SK-N-MC (cell line): Measurements from ENCODE around the gene NSUN7.

Source experiments
- DNase-seq: peaks from one replicate; pipeline ENCODE4 v3.0.0-alpha.2; 2011; ENCODE audit warnings: low read depth, low spot score
- H3K27ac ChIP-seq: fragments of 200-600 bp; sonication (generic); 2 replicates; pipeline ENCODE4 v1.5.1; 2016; ENCODE audit warnings: mixed run types
- H3K36me3 ChIP-seq: fragments of 200-600 bp; sonication (generic); 2 replicates; pipeline ENCODE4 v1.6.1; 2017; ENCODE audit warnings: antibody characterized with exemption, low read length, mixed read lengths; ENCODE audit not compliant: insufficient read depth
- H3K4me3 ChIP-seq: fragments of 200-600 bp; sonication (generic); 2 replicates; pipeline ENCODE4 v1.5.1; 2016
- H3K9ac ChIP-seq: fragments of 200-600 bp; sonication (generic); 2 replicates; pipeline ENCODE4 v1.8.0; 2017; ENCODE audit warnings: mixed run types, mixed read lengths; ENCODE audit not compliant: insufficient read length
- H3K9me3 ChIP-seq: fragments of 200-600 bp; sonication (generic); 2 replicates; pipeline ENCODE4 v1.6.1; 2017; ENCODE audit warnings: low read depth, mild to moderate bottlenecking, antibody characterized with exemption, low read length, moderate library complexity, mixed read lengths
- EZH2 ChIP-seq: fragments of 200-600 bp; sonication (generic); IDR thresholded peaks from one replicate; pipeline ENCODE4 v1.6.1; 2017; ENCODE audit warnings: antibody characterized with exemption
- FOXP2 ChIP-seq: optimal IDR thresholded peaks from 2 replicates; pipeline ENCODE3; 2011; ENCODE audit warnings: mild to moderate bottlenecking, moderate library complexity; ENCODE audit not compliant: insufficient read depth; ENCODE audit errors: extremely low read length, control extremely low read depth
- POLR2AphosphoS5 ChIP-seq: IDR thresholded peaks from 2 replicates; pipeline ENCODE4 v1.6.1; 2012; ENCODE audit warnings: mild to moderate bottlenecking, low read depth, low read length, borderline replicate concordance

Gene NSUN7

DNA sequence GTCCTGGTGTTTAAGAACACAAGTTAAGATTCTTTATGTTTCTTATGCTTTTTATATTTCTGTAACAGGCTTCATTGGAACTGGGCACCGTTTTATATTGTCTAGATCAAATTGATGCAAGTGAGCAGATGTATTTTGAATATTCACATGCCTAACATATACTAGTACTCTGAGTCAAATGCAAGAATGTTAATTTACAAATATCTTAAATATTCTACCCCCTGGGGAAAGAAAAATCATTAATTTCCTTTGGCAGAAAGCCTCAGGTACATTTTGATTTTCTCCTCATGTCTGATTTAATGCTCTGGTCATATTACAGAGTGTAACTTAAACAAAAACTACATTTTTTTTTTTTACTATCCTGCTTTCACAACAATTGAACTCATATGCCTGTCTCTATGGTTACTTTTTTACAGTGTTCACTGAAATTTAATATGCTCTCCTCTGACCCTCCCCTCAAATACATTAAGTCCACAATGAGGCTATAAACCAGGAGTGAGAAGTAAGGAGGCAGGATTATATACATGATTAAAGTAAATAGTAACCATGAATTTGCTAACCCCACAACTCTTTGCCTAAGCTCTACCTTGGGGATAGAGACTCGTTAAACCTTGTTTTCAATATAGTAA lies 2.4 kb upstream of the NSUN7 start:
- TF ChIP-seq EZH2 (no peak), POLR2AphosphoS5 (no peak), FOXP2 (no peak)
- H3K36me3 ChIP-seq = no peaks in the 10 kb centered on the region
- H3K9me3 ChIP-seq = no peaks in the 10 kb centered on the region
- DNase-seq = no peak
- no peak overlapping the region for H3K4me3 ChIP-seq
- H3K27ac ChIP-seq = peak overlapping the region; percentile 60
- H3K9ac ChIP-seq = no peak overlapping the region

DNA sequence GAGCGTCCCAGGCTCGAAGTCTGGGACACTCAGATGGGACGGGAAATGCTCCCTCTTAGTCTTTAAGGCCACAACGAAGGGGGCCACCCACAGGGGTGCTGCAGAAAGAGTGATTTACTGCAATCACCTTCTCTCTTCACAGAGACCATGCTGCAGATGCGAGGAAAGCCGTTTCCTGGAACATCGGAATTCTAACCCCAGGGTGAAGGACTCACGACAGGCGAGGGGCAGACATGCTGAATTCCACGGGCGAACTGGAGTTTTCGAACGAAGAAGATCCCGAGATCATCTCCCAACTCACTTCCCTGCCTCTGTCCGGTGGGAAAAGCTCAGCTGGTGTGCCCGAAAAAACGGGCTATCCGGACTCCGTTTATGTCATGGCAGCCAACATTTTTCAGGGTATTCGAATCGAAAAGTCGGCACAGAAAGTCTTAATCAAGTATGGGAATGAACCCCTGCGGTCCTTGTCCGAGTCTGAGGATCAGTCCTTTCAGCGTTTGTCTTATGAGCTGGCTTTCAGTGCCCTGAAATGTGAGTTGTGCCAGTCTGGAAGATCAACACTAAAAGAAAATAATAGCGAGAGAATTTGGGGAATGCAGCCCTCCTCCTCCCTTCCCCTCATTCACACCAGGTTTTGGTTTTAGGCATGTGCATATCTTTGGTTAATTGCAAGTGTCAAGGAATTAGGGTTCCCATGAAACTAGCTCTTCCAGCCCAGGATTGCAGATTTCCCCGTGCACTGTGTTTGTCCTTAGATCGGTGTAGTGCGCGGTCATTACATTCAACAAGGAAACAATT lies 905 bp downstream of the NSUN7 start:
- no peaks in the 10 kb centered on the region for H3K36me3 ChIP-seq
- no peak for TF ChIP-seq POLR2AphosphoS5
- no peaks in the 10 kb centered on the region for H3K9me3 ChIP-seq
- H3K9ac ChIP-seq = no peak overlapping the region
- DNase-seq = no peak
- H3K4me3 ChIP-seq = no peak overlapping the region
- H3K27ac ChIP-seq = no peak overlapping the region

GRCh38 chr4:40755616-40756015 lies 5.9 kb downstream of the NSUN7 start:
- no peaks in the 10 kb centered on the region for H3K9me3 ChIP-seq
- no peak for DNase-seq
- H3K36me3 ChIP-seq = no peaks in the 10 kb centered on the region
- no peak overlapping the region for H3K9ac ChIP-seq
- no peak overlapping the region for H3K27ac ChIP-seq
- H3K4me3 ChIP-seq = no peak overlapping the region
- TF ChIP-seq POLR2AphosphoS5 (no peak), EZH2 (no peak), FOXP2 (no peak)

DNA sequence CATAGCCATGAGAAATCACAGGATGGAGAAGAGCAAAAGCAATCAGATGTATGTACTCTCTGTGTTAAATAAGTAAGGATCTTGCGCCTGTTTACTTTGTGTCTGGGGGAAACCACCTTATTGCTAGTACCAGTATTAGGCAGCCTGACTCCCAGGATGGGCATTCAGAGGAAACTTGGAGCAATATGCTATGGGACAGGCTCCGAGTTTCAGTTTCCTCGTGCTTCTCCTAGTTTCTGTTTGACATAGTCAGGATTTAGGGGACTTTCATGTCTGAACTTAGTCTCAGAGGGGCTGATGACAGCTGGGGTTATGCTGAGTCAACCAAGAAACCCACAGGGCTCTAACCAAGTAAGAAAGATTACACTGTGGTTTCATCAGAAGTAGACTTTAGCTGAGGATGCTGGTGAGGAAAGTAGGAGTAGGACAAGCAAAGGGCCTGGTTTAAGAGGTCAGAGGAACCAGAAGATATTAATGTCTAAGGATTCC lies 13.5 kb downstream of the NSUN7 start:
- TF ChIP-seq EZH2 = no peak
- no peak for TF ChIP-seq FOXP2
- TF ChIP-seq POLR2AphosphoS5 = no peak
- DNase-seq = no peak
- no peak overlapping the region for H3K4me3 ChIP-seq
- no peaks in the 10 kb centered on the region for H3K36me3 ChIP-seq
- H3K9me3 ChIP-seq = no peaks in the 10 kb centered on the region
- peak overlapping the region; percentile 41 for H3K9ac ChIP-seq
- peak overlapping the region; percentile 66; the same call in 1 of the 2 replicates for H3K27ac ChIP-seq

GRCh38 chr4:40769266-40769665 lies 19.5 kb downstream of the NSUN7 start:
- Histone ChIP-seq H3K4me3 (no peak overlapping the region), H3K9me3 (no peaks in the 10 kb centered on the region), H3K27ac (no peak overlapping the region), H3K9ac (no peak overlapping the region), H3K36me3 (no peaks in the 10 kb centered on the region)
- no peak for DNase-seq
- TF ChIP-seq EZH2 = no peak
- no peak for TF ChIP-seq POLR2AphosphoS5
- no peak for TF ChIP-seq FOXP2

- H3K27ac ChIP-seq = no peak overlapping the region
- H3K36me3 ChIP-seq = no peaks in the 10 kb centered on the region
- H3K9ac ChIP-seq = no peak overlapping the region
- H3K4me3 ChIP-seq = no peak overlapping the region
- H3K9me3 ChIP-seq = peaks cover 6% of the 10 kb centered on the region; the same call in 1 of the 2 replicates
- no peak for DNase-seq
- TF ChIP-seq FOXP2 = no peak
- TF ChIP-seq POLR2AphosphoS5 = no peak
- no peak for TF ChIP-seq EZH2
Measured at GRCh38 chr4:40778090-40778489, 28.3 kb downstream of the NSUN7 start.

GRCh38 chr4:40782876-40783275 lies 33.1 kb downstream of the NSUN7 start:
- DNase-seq = no peak
- Histone ChIP-seq H3K9ac (no peak overlapping the region), H3K36me3 (no peaks in the 10 kb centered on the region), H3K27ac (no peak overlapping the region), H3K4me3 (no peak overlapping the region), H3K9me3 (peaks cover 1% of the 10 kb centered on the region; the same call in 1 of the 2 replicates)
- TF ChIP-seq POLR2AphosphoS5 (no peak), EZH2 (no peak), FOXP2 (no peak)

GRCh38 chr4:40785727-40786126 lies 36.0 kb downstream of the NSUN7 start:
- Histone ChIP-seq H3K4me3 (no peak overlapping the region), H3K9ac (no peak overlapping the region), H3K9me3 (no peaks in the 10 kb centered on the region), H3K27ac (no peak overlapping the region), H3K36me3 (no peaks in the 10 kb centered on the region)
- DNase-seq = no peak
- TF ChIP-seq POLR2AphosphoS5 (no peak), EZH2 (no peak), FOXP2 (no peak)
